DMS114 treated with DMSO at 0.1 percent for 48 hours (cell line): ENCODE measurements around the gene IL17RC.
"Not testable (repeated sequence)": the region's sequence is repeated elsewhere in the genome, so short reads cannot be mapped to it uniquely, and the experiment has no call there.

Experiments
- DNase-seq: peaks from one replicate; lab custom pipeline; 2025; ENCODE audit not compliant: unreplicated experiment; lab: John Stamatoyannopoulos, UW

IL17RC gene, protein sequence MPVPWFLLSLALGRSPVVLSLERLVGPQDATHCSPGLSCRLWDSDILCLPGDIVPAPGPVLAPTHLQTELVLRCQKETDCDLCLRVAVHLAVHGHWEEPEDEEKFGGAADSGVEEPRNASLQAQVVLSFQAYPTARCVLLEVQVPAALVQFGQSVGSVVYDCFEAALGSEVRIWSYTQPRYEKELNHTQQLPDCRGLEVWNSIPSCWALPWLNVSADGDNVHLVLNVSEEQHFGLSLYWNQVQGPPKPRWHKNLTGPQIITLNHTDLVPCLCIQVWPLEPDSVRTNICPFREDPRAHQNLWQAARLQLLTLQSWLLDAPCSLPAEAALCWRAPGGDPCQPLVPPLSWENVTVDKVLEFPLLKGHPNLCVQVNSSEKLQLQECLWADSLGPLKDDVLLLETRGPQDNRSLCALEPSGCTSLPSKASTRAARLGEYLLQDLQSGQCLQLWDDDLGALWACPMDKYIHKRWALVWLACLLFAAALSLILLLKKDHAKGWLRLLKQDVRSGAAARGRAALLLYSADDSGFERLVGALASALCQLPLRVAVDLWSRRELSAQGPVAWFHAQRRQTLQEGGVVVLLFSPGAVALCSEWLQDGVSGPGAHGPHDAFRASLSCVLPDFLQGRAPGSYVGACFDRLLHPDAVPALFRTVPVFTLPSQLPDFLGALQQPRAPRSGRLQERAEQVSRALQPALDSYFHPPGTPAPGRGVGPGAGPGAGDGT

GRCh38 chr3:9916734-9917680 is at the start of gene IL17RC:
Gene IL17RC, plus strand, starts transcription at chr3:9917098. Its CDS starts 218 bp downstream, at chr3:9917316.
- peak; percentile 33 for DNase-seq

GRCh38 chr3:9867106-9867505 is 49.8 kb upstream of the IL17RC start:
- DNase-seq, result no peak

GRCh38 chr3:9869955-9870354 is 46.9 kb upstream of the IL17RC start:
- DNase-seq, result no peak

DNA sequence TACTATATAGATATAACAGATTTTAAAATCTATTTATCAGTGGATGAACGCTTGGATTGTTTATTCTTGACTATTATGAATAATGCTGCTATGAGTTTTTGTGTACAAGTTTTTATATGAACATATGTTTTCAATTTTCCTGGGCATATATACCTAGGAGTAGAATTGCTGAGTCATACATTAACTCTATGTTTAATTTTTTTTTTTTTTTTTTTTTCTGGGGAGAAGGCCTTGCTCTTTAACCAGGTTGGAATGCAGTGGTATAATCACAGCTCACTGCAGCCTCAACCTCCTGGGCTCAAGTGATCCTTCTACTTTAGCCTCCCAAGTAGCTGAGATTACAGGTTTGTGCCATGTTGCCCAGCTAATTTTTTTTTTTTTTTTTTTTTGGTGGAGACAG is 45.9 kb upstream of the IL17RC start:
- DNase-seq, result no peak

- DNase-seq, result not testable (repeated sequence)
Measured at GRCh38 chr3:9872067-9872466, 44.8 kb upstream of the IL17RC start.

GRCh38 chr3:9875448-9875847 is 41.5 kb upstream of the IL17RC start:
- no peak for DNase-seq

DNA sequence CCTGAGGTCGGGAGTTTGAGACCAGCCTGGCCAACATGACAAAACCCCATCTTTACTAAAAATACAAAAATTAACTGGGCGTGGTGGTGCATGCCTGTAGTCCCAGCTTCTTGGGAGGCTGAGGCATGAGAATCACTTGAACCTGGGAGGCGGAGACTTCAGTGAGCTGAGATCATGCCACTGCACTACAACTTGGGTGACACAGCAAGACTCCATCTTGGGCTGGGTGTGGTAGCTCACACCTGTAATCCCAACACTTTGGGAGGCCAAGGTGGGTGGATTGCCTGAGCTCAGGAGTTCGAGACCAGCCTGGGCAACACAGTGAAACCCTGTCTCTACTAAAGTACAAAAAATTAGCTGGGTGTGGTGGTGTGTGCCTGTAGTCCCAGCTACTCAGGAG is 40.6 kb upstream of the IL17RC start:
- not testable (repeated sequence) for DNase-seq

- DNase-seq, result no peak
Measured at GRCh38 chr3:9876991-9877390, 39.9 kb upstream of the IL17RC start.

- no peak for DNase-seq
Measured at GRCh38 chr3:9878700-9879099, 38.2 kb upstream of the IL17RC start.

DNA sequence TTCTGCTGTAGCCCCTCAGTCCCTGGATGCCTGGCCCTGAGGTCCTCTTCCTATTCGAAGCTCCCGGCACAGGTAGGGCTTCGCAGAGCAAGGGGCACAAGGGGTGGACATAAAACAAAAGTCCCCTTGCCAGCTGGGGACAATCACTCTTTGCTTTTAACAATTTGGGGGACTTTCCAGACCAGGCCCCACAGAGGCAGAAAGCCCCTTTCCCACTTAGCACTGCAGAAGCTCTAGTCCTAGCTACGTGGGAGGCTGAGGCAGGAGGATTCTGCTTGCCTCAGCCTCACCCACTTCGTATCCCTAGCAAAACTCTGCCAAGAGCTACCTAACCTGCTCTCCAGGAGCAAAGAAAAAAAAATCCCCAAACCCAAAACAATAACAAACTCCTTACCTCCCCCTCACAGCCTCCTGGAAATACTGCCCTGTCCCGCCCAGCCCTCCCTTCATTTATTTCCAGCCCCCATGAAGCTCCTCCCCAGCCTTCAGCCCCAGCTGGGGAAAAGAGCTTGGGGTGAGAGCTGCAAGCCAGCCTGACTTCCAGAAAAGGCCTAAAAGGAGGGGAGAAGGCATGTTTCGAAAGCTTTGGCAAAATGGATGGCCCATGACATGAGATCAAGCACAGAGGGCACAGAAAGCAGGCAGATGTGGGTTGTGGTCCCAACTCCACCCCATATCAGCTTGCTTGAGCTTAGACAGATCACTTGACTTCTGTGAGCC is 36.9 kb upstream of the IL17RC start, which contains the start of gene CIDEC:
Gene CIDEC, minus strand, starts transcription at position 424 of the 720 bp plus-strand sequence. CDS start 1,767 bp downstream, outside the sequence.
- no peak for DNase-seq

GRCh38 chr3:9881441-9881840 is 35.5 kb upstream of the IL17RC start:
- DNase-seq, result no peak

GRCh38 chr3:9883706-9884554 is 33.0 kb upstream of the IL17RC start:
- no peak for DNase-seq

- DNase-seq, result no peak
Measured at GRCh38 chr3:9884555-9885165, 32.2 kb upstream of the IL17RC start.

- DNase-seq, result no peak
Measured at GRCh38 chr3:9886328-9886727, 30.6 kb upstream of the IL17RC start.

GRCh38 chr3:9887480-9887879 is 29.4 kb upstream of the IL17RC start:
- DNase-seq, result no peak

- no peak for DNase-seq
Measured at GRCh38 chr3:9888540-9888939, 28.4 kb upstream of the IL17RC start.

GRCh38 chr3:9889405-9889804 is 27.5 kb upstream of the IL17RC start:
- no peak for DNase-seq

GRCh38 chr3:9890249-9891071 is 26.4 kb upstream of the IL17RC start, which contains the start of gene JAGN1:
Gene JAGN1, plus strand, starts transcription at chr3:9890610. Its CDS starts 113 bp downstream, at chr3:9890723.
- DNase-seq, result peak; percentile 70
